WI38 (cell line): Measurements from ENCODE around the gene RAB6C.
"Not testable (repeated sequence)": the region's sequence is repeated elsewhere in the genome, so short reads cannot be mapped to it uniquely, and the experiment has no call there.

ENCODE experiments used
- H3K4me3 ChIP-seq: 2 replicates; pipeline ENCODE4 v1.5.1; 2011; ENCODE audit warnings: low read depth, mild to moderate bottlenecking, control low read depth, low read length
- TF ChIP-seq, protein P1 (sequence below): IDR thresholded peaks from 2 replicates; pipeline ENCODE4 v1.5.1; 2012; ENCODE audit warnings: low read depth, mild to moderate bottlenecking, control low read depth, low read length

RAB6C gene

DNA sequence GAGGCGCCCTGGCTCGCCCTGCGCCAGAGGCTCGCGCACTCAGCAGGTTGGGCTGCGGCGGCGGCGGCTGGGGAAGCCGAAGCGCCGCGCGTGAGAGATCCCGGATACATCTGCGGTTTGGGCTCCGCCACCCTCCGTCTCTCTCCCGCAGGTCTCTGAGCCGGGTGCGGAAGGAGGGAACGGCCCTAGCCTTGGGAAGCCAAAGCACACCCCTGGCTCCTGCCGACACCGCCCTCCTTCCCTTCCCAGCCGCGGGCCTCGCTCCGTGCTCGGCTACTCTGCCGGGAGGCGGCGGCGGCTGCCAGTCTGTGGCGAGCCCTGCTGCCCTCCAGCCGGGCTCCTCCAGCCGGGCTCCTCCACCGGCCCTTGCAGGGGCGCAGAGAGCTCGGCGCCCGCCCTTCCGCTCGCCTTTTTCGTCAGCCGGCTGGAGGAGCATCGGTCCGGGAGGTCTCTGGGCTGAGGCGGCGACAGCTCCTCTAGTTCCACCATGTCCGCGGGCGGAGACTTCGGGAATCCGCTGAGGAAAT lies at the start of gene RAB6C:
Gene RAB6C, plus strand, starts transcription at position 38 of the 527 bp plus-strand sequence. Its CDS starts 450 bp downstream, at position 488.
- 0 out of 2 replicates have a peak within 1 kb of the TSS, but pooled peaks have one; percentile 20 for H3K4me3 ChIP-seq

DNA sequence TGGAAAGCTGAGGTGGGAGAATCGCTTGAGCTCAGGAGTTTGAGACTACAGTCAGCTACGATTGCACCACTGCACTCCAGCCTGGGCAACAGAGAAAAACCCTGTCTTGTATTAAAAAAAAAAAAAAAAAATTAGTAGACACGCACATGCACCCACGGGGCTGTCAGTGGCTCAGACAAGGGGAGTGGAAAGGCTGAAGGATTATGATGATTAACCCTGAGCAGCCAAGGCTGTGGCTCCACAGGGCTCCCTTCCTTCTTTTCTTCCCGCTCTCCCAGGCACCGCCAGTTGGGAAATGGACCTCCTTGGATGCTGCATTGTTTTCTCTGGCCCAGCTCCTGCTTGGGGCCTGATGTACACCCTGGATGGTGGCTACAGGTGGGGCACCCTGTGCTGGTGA lies 49.0 kb upstream of the RAB6C start:
- TF ChIP-seq, protein P1, sequence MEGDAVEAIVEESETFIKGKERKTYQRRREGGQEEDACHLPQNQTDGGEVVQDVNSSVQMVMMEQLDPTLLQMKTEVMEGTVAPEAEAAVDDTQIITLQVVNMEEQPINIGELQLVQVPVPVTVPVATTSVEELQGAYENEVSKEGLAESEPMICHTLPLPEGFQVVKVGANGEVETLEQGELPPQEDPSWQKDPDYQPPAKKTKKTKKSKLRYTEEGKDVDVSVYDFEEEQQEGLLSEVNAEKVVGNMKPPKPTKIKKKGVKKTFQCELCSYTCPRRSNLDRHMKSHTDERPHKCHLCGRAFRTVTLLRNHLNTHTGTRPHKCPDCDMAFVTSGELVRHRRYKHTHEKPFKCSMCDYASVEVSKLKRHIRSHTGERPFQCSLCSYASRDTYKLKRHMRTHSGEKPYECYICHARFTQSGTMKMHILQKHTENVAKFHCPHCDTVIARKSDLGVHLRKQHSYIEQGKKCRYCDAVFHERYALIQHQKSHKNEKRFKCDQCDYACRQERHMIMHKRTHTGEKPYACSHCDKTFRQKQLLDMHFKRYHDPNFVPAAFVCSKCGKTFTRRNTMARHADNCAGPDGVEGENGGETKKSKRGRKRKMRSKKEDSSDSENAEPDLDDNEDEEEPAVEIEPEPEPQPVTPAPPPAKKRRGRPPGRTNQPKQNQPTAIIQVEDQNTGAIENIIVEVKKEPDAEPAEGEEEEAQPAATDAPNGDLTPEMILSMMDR, result no peak
- no peak overlapping the region for H3K4me3 ChIP-seq

DNA sequence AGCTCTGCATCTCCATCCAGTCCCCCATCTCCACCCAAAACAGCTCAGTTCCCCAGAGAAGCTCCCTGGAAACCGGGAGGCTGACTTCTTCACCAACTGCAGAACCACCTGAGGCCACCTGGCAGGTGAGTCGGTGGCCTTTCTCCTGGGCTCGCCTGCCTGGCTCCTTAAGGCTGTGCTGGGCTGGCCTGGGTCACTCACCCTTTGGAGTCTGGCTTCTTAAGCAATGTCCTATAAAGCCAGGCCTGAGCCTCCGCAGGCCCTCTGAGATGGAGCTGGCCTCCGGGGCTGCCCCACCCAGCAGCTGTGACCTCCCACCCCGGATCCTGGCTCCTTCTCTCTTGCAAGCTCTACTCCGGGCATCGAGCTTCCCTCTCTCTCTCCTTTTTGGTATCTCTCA lies 46.1 kb upstream of the RAB6C start:
- not testable (repeated sequence) for H3K4me3 ChIP-seq

DNA sequence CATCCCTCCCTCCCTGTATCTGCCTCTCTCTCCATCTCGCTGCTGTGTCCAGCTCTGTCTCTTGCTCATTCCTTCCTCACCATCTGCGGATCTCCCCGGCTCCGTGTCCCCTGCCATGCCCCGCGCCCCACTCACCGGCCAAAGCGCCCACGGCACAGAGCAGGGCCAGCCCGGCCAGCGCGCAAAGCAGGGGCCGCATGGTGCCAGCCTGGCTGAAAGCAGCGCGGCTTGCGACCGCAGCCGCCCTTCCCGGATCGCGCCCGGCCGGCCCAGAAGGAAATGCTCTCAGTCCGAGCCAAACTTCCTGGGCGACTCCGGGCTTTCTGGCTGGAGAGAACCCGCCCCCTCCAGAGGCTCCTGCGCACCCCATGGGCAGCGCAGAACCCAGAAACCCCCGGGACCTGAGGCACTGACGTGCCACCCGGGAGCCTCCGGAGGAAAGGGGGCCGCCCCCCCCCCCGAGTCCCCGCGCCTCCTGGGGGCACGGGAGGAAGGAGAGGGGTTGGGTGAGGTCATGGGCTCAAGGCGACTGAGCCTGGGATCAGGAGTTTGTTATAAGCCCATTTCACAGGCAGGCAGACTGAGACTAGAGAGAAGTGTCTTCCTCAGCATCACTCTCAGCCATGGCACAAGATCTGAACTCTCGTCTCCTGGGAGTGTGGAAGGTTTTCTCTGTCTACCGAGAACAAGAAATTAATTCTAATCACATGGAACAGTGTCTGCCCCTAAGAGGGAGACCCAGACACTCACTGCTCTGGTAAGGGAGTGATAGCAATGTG lies 45.2 kb upstream of the RAB6C start:
- no peak overlapping the region for H3K4me3 ChIP-seq
- TF ChIP-seq, protein P1, result no peak

DNA sequence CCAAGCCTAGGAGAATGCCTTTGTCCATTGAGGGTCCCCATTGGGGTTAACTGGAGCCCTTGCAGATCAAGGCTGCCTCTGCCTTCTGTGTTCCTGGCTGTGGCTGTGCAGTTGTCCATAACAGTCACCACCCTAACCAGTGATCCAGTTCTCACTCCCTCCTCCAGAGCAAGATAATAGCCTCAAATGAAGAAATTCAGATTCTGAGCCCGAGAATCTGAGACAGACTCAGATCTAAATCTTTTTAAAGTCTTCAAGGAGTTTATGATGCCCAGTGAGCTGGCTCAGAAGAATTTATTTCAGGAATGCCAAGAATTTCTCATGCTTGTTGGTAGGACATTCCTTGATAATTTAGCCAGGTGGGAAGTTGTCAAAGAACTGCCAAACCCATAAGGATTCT lies 44.3 kb upstream of the RAB6C start:
- TF ChIP-seq, protein P1, result no peak
- no peak overlapping the region for H3K4me3 ChIP-seq

DNA sequence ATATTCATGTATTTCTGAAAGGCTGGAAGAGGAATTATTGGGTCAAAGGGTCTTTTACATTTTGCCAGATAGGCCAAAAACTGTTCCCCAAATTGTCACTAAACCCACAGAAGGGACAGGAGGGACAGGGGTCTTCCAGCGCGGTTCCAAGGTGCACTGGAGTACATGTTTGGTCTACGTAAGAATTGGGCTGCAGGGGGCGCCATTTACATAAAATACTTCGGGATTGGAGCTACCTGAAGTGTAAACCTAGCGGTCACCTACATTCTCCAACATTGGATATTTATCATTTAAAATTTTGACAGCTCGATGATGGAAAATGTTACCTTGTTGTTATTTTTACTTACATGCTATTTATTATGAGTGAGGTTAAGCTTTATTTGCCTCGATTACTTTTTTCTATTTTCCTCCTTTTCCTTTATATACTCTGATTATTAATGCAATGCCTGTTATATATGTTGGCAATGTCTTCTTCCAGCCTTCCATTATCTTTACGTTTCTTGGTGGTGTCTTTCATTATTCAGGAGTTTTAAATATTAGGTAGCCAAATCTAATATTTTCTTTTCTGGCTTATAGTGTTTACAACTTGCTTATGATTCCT lies 43.0 kb upstream of the RAB6C start:
- H3K4me3 ChIP-seq, result no peak overlapping the region
- TF ChIP-seq, protein P1, result no peak

DNA sequence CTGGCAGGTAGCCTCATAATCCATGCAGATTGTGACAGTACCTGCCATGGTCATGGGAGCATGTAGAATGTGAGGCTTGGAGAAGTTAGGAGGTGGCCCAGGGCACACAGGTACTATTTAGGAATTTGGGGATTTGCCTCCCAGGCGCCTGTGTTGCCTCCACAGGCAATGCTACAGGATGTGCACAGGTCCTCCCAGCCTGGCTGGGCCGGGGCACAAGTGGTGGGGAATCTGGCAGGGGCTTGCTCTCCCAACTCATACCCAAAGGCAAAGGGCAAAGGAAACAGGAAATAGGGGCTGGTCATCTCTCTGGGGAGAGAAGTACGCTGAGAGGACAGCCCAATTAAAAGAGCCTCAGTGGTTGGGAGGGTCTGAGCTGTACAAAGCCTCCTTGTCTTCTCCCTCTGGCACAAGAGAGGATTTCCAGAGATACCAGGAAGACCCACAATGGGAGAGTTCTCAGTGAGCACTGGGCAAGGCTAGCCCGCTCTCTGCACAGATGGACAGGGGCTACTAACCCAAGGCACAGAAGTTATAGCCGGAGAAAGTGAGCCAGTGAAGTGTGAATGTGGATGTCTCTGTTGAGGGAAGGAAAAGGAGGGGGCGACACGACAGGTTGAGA lies 40.5 kb upstream of the RAB6C start:
- H3K4me3 ChIP-seq, result not testable (repeated sequence)

DNA sequence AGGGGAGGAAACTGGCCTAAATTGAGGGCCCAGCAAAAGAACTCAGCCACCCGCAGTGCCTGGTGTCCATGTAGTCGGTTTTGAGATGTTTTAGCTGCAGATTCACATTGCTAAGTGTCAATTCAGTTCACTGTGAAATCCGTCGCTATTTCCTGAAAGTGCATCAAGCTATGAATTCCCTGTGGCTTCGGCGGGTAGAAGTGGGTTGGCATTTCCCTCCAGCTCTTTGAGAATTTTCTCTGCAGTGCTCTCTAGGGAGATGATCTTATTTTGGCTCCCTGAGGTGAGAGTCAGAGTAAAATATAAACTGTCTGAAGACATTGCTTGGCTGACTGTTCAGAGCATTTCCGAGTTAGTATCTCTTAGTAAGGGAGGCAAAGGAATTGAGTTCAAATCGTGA lies 36.0 kb upstream of the RAB6C start:
- not testable (repeated sequence) for H3K4me3 ChIP-seq

DNA sequence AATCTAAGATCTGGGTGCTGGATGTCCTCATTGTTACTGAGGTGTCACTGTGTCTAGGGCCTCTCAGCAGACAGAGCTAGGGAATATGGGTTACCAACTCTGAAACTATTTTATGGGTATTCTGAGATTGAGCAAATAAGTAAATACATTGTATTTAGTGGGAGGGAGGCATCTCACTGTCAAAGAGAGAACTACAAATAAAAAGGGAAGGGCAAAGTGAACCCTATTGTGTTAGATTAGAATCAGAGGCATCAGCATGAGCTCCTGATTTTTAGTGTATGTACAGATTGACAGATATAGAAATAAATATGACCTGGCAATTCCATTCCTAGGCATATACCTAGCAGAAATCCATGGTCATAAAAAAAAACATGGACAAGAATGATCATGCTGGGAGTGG lies 33.9 kb upstream of the RAB6C start:
- no peak overlapping the region for H3K4me3 ChIP-seq
- TF ChIP-seq, protein P1, result no peak

DNA sequence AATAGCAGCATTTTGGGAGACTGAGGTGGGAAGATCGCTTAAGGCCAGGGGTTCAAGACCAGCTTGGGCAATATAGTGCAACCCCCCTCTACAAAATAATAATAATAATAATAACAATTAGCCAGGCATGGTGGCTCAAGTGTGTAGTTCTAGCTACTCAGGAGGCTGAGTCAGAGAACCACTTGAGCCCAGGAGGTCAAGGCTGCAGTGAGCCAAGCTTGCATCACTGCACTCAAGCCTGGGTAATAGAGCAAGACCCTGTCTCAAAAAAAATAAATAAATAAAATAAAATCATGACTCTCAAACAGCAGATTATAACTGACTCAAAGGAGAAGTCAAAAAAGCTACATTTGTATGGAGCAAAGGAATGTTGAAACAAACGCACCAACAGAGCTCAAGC lies 31.8 kb upstream of the RAB6C start:
- not testable (repeated sequence) for H3K4me3 ChIP-seq

DNA sequence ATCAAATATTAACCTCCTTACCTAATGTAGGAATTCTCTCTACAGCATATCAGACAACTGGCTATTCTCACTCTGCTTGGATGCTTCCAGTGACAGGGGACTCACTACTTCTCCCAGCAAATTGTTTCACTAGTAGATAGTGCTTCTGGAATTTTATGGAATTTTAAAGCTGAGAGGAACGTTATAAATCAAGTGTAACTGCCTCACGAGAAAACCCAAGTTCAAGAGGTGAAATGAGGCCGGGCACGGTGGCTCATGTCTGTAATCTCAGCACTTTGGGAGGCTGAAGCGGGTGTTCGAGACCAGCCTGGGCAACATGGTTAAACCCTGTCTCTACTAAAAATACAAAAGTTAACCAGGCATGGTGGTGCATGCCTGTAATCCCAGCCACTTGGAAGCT lies 23.3 kb upstream of the RAB6C start:
- H3K4me3 ChIP-seq, result not testable (repeated sequence)
